GM20000 (cell line): ENCODE data around the gene FAM204A.

ENCODE experiments used
- DNase-seq: peaks from one replicate; pipeline ENCODE4 v3.0.0; 2012; ENCODE audit warnings: low spot score
- CTCF ChIP-seq: IDR thresholded peaks from 2 replicates; pipeline ENCODE4 v1.5.1; 2012; ENCODE audit warnings: mild to moderate bottlenecking, control low read depth; ENCODE audit errors: extremely low read depth, missing control alignments

FAM204A gene

DNA sequence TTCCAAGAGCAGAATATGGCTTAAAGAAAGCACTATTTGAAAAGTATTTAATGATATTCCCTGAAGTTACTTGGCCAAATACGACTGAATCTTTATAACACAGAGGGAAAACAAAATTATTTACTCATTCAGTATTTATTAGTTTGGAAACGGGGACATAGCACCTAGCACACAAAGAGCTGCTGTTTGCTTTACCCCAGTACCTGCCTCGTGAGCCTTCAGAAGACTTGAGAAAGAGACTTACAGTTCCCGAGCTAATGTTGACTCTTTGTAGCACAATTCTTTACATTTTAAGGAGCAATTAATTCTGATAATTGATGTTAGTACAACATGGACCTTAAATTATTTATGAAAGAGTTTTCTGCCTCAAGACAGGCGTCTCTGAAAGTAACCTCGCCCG is 88.7 kb downstream of the FAM204A start:
- DNase-seq = no peak
- TF ChIP-seq CTCF = no peak

GRCh38 chr10:118251791-118252190 is 90.3 kb downstream of the FAM204A start:
- no peak for TF ChIP-seq CTCF
- no peak for DNase-seq

DNA sequence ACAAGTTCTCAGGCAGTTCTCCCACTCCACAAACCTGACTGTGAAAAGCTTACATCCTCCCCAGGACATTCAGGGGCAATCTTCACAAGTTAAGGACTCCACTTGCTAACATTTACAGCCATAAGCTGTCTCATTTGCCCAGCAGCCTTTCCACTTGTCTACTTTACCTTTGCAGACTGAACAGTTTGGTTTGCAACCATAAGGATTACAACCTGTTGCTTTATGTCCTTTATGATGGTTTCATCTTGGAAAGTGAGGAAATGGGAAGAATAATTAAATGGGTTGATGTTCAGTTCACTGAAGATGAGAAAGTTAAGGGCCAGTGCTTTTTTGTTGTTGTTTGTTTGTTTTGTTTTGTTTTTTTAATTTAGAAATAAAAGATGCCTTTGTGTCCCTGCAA is 92.4 kb downstream of the FAM204A start:
- no peak for TF ChIP-seq CTCF

More for the DNA sequence above, 92.4 kb downstream of the FAM204A start:
- no peak for DNase-seq
